ENCODE measurements around the gene DUSP22. TPM values are rescaled to one million over a fixed set of nuclear protein-coding genes. Genes with fewer than 3 reads are reported as not detected.

The DUSP22 gene
- total RNA-seq, 6 donors from 2014 or later: 49.9 to 108 (median 63.8) TPM

GRCh38 chr6:381742-382461 is 89.6 kb downstream of the DUSP22 start:
- H3K27me3 ChIP-seq: no peaks in the 10 kb centered on the region

GRCh38 chr6:382883-383810 is 90.9 kb downstream of the DUSP22 start:
- Histone ChIP-seq H3K27ac (no peak overlapping the region), H3K4me1 (no peaks in the 10 kb centered on the region), H3K4me3 (no peak overlapping the region), H3K36me3 (no peaks in the 10 kb centered on the region), H3K27me3 (no peaks in the 10 kb centered on the region), H3K9me3 (no peaks in the 10 kb centered on the region)
- ATAC-seq (ENCODE audit: low FRiP score in 2 of 2): no peak
- 77 to 87% methylated on average over 15 to 22 of the region's 22 CpGs for WGBS, 2 donors
- TF ChIP-seq EP300 (IDR thresholded peaks at IDR 0.05): no peak
- no peak for TF ChIP-seq POLR2AphosphoS5 (IDR thresholded peaks at IDR 0.05)
- no peak for TF ChIP-seq POLR2A (IDR thresholded peaks at IDR 0.05)
- no peak for TF ChIP-seq CTCF (IDR thresholded peaks at IDR 0.05)
- no peak for DNase-seq

More at GRCh38 chr6:381742-382461, 89.6 kb downstream of the DUSP22 start:
- WGBS, 2 donors: 88 to 89% methylated on average over 17 of the region's 17 CpGs
- Histone ChIP-seq H3K4me1 (no peaks in the 10 kb centered on the region), H3K9me3 (no peaks in the 10 kb centered on the region), H3K27ac (no peak overlapping the region), H3K36me3 (no peaks in the 10 kb centered on the region), H3K4me3 (no peak overlapping the region)
- TF ChIP-seq POLR2A (IDR thresholded peaks at IDR 0.05) (no peak), CTCF (IDR thresholded peaks at IDR 0.05) (no peak), EP300 (IDR thresholded peaks at IDR 0.05) (no peak), POLR2AphosphoS5 (IDR thresholded peaks at IDR 0.05) (no peak)
- ATAC-seq (ENCODE audit: low FRiP score in 2 of 2): peak in 1 of 2 donors; percentile 2
- peak in 1 of 2 donors; percentile 52 for DNase-seq

- 78 to 87% methylated on average over 3 of the region's 3 CpGs for WGBS, 2 donors
- Histone ChIP-seq H3K36me3 (no peaks in the 10 kb centered on the region), H3K9me3 (no peaks in the 10 kb centered on the region), H3K4me3 (no peak overlapping the region), H3K27ac (no peak overlapping the region), H3K27me3 (no peaks in the 10 kb centered on the region), H3K4me1 (no peaks in the 10 kb centered on the region)
- no peak for TF ChIP-seq EP300 (IDR thresholded peaks at IDR 0.05)
- no peak for TF ChIP-seq POLR2A (IDR thresholded peaks at IDR 0.05)
- no peak for TF ChIP-seq POLR2AphosphoS5 (IDR thresholded peaks at IDR 0.05)
- TF ChIP-seq CTCF (IDR thresholded peaks at IDR 0.05): no peak
- ATAC-seq (ENCODE audit: low FRiP score in 2 of 2) (no peak), DNase-seq (no peak)
Measured at GRCh38 chr6:383856-384255, 91.6 kb downstream of the DUSP22 start.

- Histone ChIP-seq H3K27ac (no peak overlapping the region), H3K4me3 (no peak overlapping the region), H3K27me3 (no peaks in the 10 kb centered on the region), H3K4me1 (no peaks in the 10 kb centered on the region), H3K9me3 (no peaks in the 10 kb centered on the region), H3K36me3 (no peaks in the 10 kb centered on the region)
- WGBS, 2 donors: 95 to 98% methylated on average over 4 to 6 of the region's 6 CpGs
- ATAC-seq (ENCODE audit: low FRiP score in 2 of 2): no peak
- DNase-seq: no peak
- TF ChIP-seq CTCF (IDR thresholded peaks at IDR 0.05) (no peak), POLR2A (IDR thresholded peaks at IDR 0.05) (no peak), EP300 (IDR thresholded peaks at IDR 0.05) (no peak), POLR2AphosphoS5 (IDR thresholded peaks at IDR 0.05) (no peak)
Measured at GRCh38 chr6:384898-385297, 92.6 kb downstream of the DUSP22 start.

Data from upper lobe of left lung (tissue), 6 donors.